Measurements from ENCODE around the gene HS3ST6.
"Not testable (repeated sequence)": the region's sequence is repeated elsewhere in the genome, so short reads cannot be mapped to it uniquely, and the experiment has no call there.

Gene HS3ST6

DNA sequence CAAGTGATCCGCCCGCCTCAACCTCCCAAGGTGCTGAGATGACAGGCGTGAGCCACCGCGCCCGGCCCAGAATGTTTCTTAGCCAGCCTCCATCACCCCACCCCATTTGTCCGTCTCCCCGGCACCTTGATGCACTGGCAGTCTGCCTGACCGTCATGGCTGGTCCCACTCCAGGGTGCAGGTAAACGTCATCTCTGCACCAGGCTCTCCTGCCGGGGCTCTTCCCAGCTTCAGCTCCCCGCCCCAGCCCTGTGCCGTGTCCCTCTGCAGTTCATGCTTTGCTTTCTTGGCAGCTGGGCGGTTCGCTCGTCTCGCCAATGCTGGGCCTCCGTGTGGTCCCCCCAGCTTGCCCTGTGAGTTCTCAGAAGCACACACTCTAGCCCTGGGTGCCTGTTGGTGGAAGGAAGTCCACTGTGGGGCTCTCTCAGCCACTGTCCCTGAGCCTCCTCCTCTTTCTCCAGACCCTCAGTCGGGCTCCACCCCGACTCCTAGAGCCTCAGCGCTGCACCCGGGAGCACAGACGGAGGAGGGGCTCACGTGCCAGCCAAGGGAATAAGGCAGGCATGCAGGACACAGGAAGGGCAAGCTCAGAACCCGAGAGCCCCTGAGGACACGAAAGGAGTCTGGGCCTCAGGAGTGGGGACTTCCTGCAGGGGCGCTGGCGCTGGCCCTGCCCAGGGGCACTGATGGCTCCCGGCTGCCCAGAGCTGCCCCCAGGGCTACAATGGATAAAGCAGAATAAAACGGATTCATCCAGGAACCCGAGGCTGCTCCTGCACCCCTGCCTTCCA lies 12.0 kb downstream of the HS3ST6 start:
- no peak for DNase-seq

DNA sequence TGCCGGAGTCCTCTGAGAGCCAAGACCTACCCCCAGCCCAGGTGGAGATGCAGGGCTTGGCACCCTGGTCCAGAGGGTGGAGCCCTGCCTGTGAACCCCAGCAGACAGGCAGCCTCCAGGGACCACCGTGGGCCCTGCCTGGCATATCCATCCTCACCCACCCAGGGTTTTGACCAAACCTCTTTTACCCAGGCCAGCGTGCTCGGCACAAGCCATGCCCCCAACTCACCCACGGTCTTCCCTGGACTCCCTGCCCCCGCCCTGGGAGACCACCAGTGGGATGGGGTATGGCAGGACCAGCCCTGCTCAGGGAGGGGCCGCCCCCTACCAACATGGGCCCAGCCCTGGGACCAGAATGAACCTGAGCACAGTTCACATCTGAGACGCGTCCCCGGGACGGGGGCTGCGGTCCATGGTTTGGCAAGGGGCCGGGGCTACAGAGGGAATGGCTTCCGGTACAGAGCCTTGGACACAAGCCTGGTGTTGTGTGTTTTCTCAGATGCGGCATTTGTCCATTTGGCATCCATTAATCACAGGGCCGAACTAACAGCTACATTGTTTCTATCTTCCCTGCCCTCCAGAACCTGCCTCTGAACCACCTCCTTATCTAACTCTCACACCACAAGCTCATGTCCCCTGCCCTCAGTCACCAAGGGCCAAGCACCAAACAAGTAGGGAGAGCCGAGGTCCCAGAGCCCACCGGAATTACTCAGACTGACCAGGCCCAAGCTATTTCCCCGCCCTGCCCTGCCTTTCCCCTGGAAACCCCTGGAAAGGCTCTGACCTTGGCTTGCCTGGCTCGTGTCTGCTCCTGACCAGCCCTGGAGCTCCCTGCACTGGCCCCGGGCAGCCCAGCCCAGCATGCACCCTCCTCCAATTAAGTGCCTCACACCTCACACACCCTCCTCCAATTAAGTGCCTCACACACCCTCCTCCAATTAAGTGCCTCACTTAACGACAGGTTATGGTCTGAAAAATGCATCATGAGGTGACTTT lies 14.1 kb downstream of the HS3ST6 start:
- no peak for DNase-seq

DNA sequence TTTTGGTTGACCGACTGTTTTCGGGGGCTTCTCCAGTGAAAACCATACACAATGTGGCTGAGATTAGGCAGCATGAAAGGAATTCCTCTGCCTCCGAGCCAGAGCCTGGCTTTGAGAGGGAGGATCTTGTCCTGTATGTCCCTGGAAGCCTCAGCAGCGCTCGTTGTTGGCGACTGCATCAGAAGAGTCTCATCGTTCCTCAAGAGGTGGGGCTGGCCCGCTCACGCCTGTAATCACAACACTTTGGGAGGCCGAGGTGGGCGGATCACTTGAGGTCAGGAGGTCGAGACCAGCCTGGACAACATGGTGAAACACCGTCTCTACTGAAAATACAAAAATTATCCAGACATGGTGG lies 15.0 kb downstream of the HS3ST6 start:
- DNase-seq: no peak

DNA sequence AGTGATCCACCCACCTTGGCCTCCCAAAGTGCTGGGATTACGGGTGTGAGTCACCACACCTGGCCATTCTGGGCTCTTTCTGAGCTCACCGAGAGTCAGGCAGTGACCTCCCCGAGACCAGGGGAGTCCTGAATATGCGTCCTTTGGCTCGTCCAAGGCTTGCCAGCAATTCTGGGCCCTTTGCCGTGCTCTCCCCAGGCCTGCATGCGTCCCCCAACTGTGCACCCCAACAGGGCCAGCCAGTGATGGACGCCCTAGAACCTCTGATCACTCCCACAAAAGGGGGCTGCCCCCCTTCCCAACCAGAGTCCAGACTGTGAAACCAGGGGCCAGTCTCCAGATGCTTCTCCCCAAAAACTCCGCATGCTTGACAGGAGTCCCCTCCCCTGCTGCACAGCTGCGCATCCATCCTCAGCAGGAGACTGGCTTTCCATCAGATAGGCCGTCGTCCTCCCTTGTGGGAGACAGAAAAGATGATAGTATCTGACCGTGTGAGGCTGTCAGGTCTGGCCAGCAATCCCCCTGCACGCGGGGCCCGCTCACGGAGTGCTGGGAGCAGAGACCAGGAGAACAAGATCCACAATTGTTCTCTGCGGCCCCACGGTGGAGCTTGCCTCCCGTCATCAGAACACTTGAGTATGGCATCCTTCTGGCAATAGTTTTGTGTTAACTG lies 15.5 kb downstream of the HS3ST6 start:
- no peak for DNase-seq

DNA sequence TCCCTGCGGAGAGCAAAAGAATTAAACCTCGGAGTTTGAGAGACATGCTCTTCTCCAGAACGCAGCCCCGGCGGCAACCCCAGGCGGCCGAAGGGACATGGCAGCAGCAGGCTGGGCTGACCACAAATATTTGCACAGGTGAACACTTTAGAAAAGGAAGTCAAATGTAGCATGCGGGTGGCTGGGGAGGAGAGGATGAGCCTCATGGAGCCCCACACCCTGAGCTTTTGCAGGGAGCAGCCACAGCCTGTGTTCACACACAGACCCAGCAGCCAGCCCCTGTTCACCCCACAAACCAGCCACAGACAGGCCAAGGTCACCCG lies 17.8 kb downstream of the HS3ST6 start:
- DNase-seq: peak; percentile 89

DNA sequence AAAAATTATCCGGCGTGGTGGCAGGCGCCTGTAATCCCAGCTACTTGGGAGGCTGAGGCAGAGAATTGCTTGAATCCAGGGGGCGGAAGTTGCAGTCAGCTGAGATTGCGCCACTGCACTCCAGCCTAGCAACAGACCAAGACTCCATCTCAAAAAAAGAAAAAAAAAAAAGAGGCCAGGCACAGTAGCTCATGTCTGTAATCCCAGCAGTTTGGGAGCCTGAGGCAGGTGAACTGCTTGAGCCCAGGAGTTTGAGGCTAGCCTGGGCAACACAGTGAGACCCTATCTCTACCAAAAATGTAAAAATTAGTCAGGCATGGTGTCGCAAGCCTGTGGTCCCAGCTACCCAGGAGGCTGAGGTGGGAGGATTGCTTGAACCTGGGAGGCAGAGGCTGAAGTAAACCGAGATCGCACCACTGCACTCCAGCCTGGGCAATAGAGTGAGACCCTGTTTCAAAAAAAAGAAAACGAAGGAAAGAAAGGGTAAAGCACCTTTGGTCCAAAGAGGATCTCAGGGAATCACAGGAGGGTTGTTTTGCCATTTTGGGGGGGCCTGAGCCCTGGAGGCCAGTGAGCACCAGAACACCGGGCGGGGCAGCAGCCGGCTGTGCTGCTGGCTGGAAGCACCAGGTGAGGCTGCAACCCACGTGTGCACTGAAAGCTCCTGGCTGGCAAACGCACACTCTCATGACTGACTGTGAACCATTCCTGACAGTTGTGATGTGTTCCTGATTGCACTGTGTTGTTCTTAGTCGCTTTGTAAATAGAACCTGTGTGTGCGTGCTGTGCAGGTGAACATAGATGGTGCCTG lies 18.4 kb downstream of the HS3ST6 start:
- DNase-seq: no peak

DNA sequence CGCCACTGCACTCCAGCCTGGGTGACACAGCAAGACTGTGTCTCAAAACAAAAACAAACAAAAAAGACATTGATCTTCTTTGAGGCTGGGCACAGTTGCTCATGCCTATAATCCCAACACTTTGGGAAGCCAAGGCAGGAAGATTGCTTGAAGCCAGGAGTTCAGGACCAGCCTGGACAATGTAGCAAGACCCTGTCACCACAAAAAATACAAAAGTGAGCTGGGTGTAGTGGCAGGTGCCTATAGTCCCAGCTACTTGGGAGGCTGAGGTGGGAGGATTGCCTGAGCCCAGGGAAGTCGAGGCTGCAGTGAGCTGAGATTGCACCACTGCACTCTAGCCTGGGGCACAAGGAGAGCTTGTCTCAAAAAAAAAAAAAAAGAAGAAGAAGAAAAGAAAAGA lies 20.5 kb downstream of the HS3ST6 start:
- not testable (repeated sequence) for DNase-seq

DNA sequence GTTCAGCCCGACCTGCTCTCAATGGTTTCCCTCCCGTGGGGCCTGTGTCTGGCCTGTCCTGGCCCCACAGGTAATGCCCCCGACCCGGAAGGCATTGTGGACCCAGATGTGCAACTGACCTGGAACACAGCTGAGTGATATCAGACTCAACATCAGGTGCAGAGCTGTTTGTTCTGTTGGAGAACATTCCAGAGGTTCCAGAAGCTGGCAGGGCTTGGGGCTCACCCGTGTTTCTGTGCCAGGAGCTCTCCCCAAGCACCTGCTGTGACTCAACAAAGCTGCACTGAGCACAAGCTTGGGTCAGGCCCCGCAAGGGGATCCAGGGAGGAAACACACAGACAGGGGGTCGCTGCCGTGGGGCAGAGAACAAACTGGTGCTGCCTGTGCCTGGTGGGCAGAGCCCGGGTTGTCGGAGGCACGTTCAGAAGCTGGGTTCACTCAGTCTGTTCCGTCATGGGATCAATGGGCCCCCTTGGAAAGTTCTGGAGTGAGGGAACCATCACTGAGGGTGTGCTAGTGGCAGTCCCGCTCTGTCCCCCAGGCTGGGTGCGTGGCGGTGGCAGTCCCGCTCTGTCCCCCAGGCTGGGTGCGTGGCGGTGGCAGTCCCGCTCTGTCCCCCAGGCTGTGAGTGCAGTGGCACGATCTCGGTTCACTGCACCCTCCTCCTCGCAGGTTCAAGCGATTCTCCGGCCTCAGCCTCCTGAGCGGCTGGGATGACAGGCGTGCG lies 22.1 kb downstream of the HS3ST6 start:
- no peak for DNase-seq

DNA sequence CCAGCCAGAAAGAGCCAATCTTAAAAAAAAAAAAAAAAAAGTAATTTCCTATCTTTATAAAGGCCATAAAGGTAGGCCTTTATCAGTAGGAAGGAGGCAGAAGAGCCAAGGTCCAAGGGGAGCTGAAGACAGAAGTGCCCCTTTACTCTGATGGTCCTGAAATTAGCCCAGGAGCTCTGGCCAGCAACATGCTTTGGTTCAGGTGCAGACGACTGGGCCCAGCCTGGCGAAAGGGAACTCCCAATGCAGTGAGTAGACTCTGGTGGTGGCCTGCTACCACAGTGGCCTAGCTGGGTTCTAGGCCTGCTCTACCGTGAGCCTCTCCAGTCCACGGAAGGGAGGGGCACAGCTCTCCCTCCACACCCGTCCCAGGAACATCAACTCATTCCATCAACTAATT lies 23.1 kb downstream of the HS3ST6 start:
- DNase-seq: no peak

DNA sequence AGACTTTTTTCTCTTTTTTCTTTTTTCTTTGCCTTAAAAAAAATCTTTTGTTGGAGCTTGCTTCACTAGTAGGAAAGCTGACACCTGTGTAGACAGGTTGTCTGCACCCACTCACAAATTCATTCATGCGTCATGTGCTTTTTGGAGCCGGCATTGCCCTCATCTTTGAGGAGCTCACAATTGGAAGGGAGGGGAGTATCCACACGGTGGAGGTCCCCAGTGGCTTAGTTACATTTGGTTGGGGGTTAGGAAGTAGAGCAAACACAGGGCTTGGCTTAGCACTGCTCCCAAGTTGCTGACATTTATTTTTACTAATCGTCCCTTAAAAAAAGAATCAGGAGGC lies 27.5 kb downstream of the HS3ST6 start:
- peak; percentile 82 for DNase-seq

DNA sequence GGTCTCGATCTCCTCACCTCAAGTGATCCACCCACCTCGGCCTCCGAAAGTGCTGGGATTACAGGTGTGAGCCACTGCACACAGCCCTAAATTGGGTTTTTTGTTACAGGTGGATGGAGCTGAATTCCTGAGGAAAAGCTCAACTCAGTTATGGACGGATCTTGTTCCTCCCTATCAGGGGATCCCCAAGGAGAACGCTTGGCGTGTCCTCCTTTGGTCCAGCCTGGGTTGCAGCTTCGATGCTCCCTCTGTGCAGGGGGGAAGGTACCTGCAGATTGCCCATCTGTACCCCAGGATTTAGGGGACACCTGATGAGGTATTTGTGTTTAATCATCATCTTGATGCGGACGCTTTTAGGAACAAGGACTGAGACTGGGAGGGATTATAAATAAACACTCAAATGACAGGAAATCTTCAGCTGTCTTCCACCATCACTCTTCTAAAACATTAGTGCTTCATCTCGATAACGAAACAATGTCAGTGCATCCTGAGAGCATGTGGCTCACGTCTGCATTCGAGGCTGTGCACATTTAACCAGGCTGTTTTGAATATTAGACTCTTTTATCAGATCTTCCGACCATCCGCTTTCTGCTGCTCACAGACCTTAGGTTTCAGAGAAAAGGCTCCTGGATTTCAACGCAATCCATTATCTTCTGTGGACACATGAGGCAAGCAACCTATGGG lies 28.0 kb downstream of the HS3ST6 start:
- peak; percentile 82 for DNase-seq

DNA sequence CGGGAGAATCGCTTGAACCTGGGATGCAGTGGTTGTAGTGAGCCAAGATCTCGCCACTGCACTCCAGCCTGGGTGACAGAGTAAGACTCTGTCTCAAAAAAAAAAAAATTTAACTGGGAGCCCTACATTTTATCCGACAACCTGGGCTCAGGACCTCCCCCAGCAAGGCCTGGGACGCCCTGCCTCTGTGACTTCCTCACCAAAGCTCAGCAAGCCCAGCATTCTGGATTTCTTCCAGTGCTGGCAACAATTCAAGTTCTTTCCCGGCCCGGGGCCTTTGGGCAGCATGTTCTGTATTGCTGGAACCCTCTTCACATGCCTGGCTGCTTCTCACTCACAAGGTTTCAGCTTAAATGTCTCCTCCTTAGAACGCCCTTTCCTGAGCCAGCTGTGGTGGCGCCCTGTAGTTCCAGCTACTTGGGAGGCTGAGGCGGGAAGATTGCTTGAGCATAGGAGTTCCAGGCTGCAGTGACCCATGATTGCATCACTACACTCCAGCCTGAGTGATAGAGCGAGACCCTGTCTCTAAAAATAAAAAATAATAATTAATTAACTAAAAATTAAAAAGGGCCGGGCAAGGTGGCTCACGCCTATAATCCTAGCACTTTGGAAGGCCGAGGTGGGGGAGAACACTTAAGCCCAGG lies 30.4 kb downstream of the HS3ST6 start:
- no peak for DNase-seq

DNA sequence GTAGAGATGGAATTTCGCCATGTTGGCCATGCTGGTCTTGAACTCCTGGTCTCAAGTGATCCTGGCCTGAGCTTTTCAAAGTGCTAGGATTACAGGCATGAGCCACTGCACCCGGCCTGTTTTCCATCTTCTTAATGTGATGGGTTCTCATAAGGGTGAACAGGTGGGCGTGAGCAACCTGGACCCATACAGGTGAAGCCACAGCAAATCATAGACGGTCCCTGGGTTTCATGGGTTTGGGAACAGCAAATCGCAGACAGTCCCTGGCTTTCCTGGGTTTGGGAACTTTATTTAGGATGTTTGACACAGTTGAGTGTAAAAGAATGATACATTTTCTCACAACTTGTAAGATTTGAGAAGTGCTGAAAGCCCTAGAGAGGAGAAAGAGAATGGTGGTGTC lies 33.3 kb downstream of the HS3ST6 start:
- no peak for DNase-seq

DNA sequence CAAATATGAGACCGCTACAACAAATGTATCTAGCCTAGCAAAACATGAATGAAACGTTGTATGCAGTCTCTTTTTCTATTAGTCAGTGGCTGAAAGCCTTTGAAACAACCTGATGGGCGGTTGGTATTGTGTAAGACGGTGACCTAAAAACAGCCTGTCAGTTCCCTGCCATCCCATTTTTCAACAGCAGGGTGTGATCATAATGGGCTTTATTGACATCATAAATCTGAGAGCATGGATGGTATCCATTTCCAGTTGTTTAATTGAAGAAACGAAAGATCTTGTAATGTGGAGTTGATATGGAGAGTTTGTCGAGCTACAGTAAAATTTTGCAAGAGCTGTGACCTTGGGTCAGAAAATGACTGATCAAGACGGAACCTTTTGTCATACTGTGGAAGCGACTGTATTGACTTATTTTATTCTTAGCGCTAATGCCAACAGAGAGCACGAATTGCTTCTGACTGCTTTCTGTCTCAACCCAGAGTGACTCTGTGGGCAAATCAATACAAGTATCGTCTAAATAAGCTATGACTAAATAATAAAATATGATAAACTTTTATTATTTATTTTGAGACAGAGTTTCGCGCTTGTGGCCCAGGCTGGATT lies 34.0 kb downstream of the HS3ST6 start:
- peak; percentile 18 for DNase-seq

DNA sequence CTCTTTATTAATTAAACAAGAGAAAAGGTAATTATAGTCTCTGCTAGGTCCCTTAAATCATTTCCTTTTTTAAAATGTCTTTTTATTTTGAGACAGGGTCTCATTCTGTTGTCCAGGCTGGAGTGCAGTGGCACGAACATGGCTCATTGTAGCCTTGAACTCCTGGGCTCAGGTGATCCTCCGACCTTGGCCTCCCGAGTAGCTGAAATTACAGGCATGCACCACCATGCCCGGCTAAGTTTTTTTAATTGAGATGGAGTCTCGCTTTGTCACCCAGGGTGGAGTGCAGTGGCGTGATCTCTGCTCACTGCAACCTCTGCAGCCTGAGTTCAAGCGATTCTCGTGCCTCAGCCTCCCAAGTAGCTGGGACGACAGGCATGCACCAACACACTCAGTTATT lies 37.0 kb downstream of the HS3ST6 start:
- not testable (repeated sequence) for DNase-seq

DNA sequence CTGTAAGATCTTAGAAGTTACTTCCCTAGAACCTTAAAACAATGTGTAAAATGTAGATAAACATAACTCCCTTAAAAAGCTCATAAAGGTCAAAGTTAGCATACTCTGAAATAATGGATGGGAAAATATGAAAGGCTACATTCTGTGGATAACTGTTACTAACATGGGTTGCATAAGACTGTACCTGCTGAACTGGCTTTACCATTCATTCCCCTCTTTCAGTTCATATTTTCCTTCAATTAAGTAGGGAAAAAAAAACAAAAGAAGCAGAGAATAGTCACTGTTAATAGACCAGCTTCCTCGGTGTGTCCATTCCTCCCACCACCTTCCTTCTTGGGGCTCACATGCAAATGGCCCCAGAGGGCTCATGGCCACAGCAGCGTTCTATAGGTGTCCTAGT lies 38.7 kb downstream of the HS3ST6 start:
- no peak for DNase-seq

DNA sequence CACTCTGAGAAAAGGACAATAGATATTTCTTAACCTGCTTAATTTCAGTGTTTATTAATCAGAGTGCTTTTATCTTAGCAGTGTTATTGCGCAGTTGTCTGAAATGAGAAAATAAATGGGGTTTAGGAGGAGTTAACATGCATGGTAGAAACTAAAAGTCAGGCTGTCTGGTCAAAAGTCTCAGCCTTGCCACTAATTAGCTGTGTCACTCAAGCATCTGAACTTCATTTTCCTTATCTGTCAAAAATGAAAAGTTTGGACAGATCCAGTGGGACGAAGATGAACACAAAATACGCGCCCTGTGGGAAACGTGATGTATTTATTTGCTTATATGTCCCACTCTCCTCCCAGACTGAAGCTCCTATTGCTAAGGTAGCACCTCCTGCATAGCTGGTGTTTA lies 40.0 kb downstream of the HS3ST6 start:
- no peak for DNase-seq

DNA sequence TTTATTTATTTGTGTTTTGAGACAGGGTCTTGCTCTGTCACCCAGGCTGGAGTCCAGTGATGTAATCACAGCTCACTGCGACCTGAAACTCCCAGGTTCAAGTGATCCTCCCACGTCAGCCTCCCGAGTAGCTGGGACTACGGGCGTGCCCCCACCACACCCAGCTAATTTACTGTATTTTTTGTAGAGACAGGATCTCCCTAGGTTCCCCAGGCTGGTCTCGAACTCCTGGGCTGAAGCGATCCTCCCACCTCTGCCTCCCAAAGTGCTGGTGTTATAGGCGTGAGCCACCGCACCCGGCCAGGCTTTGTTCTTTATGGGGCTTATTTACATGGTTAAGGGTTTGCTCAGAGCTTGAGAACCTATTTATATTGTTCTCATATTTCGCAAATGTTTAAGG lies 40.4 kb downstream of the HS3ST6 start:
- DNase-seq: no peak

DNA sequence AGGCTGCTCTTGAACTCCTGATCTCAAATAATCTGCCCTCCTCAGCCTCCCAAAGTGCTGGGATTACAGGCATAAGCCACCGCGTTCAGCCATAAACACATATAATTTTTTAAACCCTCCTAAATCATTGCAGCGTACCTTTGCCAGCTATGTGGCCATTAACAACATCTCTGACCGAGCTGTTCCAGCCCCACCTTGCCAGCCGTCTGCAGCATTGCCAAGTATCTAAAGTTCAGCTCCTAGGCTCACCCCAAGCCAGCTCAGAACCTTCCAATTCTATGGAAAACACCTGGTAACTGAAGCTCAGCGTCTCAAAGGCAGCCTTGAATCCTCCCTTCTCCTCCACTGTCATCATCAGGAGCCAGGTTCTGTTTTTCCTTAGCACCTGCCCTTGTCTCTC lies 41.1 kb downstream of the HS3ST6 start:
- DNase-seq: no peak

DNA sequence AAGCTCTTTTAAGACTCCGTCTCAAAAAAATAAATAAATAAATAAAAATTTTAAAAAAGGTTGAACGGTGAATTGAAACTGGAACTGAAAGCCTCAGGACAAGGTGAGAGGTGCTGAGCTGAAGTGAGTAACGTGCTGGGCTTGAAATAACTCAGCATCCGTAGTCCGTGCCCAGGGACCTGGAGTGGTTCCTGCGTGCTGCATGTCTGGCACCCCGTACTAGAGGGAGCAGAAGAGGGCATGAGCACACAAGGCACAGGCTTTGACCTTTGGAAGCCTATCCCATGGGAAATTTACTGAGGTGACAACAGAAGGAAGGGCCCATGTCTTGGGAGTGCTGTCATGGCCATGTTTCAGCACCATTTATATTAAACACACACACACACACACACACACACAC lies 41.7 kb downstream of the HS3ST6 start:
- DNase-seq: no peak

DNA sequence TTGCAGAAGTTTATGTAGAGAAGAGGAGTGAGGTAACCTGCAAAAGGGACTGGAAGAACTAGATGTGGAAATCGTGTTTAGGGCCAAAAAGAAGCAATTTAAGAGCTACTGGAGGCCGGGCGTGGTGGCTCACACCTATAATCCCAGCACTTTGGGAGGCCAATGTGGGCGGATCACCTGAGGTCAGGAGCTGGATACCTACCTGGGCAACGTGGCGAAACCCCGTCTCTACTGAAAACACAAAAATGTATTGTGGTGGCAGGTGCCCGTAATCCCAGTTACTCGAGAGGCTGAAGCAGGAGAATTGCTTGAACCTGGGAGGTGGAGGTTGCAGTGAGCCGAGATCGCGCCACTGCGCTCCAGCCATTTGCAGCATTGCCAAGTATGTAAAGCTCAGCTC lies 42.1 kb downstream of the HS3ST6 start:
- not testable (repeated sequence) for DNase-seq
